Neural crest cell (in vitro differentiated cells): ENCODE results near the gene SETBP1. TPM values are rescaled to one million over a fixed set of nuclear protein-coding genes. Genes with fewer than 3 reads are reported as not detected.
"Not testable (repeated sequence)": the region's sequence is repeated elsewhere in the genome, so short reads cannot be mapped to it uniquely, and the experiment has no call there.

Experiments used
- DNase-seq: peaks from one replicate; pipeline ENCODE4 v3.0.0; 2021; ENCODE audit warnings: low read depth, mixed read lengths, low spot score
- H3K27ac Mint-ChIP-seq: one replicate; pipeline ENCODE4 v1.8.0; 2021; ENCODE audit warnings: mild to moderate bottlenecking, mixed read lengths; ENCODE audit not compliant: unreplicated experiment
- H3K27me3 Mint-ChIP-seq: 2 replicates; pipeline ENCODE4 v1.8.0; 2021; ENCODE audit warnings: low read depth, mild to moderate bottlenecking, mixed read lengths
- H3K36me3 Mint-ChIP-seq: 2 replicates; pipeline ENCODE4 v1.8.0; 2021; ENCODE audit warnings: low read depth, mild to moderate bottlenecking, mixed read lengths
- H3K4me1 Mint-ChIP-seq: 2 replicates; pipeline ENCODE4 v1.8.0; 2021; ENCODE audit warnings: mixed read lengths
- H3K4me3 Mint-ChIP-seq: one replicate; pipeline ENCODE4 v1.8.0; 2021; ENCODE audit warnings: mild to moderate bottlenecking, mixed read lengths
- H3K9me3 Mint-ChIP-seq: 2 replicates; pipeline ENCODE4 v1.8.0; 2021; ENCODE audit warnings: mixed read lengths
- total RNA-seq: library from RNA; stranded (reverse); gene quantifications from 2 replicates; pipeline ENCODE4 v1.2.1, GENCODE V29; 2021
- TF ChIP-seq, protein P1 (sequence below): fragments of 200-600 bp; sonication (generic); conservative IDR thresholded peaks from 2 replicates; pipeline ENCODE4 v1.5.0; 2021; ENCODE audit warnings: antibody characterized with exemption, mild to moderate bottlenecking

Gene SETBP1
- total RNA-seq, 1 donor from 2014 or later: 38.9 TPM

DNA sequence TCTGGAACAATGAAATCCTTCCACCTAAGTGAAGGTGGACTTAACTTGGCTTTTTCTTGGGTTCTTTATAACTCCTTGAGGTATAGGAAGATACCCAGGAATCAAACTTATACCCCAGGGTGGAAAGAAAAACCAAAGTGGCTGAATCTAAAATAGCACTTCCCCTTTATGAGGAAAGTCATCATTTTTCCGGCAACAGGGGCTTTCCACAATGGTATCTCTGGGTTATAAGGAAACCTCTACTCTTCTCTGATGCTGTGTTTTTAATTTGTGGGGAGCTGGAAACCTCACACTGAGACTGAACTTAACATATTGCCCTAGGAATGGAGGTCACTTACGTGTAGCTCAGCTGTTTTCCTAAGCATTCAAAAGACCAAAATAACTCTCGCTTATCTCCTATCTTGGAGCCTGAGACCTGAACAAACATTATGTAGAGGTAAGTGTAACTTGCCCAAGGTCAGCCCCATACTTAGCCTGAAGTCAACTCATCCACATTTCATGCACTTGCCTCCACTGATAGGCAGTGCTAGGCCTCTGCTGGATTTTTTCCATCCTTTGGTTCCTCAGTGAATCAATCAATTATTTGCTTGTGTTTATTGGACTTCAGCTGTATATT, 117.9 kb downstream of the SETBP1 start:
- H3K4me3 Mint-ChIP-seq: no peak overlapping the region
- peaks cover 44% of the 10 kb centered on the region for H3K4me1 Mint-ChIP-seq
- no peaks in the 10 kb centered on the region for H3K27me3 Mint-ChIP-seq
- TF ChIP-seq, protein P1, sequence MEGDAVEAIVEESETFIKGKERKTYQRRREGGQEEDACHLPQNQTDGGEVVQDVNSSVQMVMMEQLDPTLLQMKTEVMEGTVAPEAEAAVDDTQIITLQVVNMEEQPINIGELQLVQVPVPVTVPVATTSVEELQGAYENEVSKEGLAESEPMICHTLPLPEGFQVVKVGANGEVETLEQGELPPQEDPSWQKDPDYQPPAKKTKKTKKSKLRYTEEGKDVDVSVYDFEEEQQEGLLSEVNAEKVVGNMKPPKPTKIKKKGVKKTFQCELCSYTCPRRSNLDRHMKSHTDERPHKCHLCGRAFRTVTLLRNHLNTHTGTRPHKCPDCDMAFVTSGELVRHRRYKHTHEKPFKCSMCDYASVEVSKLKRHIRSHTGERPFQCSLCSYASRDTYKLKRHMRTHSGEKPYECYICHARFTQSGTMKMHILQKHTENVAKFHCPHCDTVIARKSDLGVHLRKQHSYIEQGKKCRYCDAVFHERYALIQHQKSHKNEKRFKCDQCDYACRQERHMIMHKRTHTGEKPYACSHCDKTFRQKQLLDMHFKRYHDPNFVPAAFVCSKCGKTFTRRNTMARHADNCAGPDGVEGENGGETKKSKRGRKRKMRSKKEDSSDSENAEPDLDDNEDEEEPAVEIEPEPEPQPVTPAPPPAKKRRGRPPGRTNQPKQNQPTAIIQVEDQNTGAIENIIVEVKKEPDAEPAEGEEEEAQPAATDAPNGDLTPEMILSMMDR: no peak
- DNase-seq: no peak
- H3K9me3 Mint-ChIP-seq: peaks cover 5% of the 10 kb centered on the region
- peaks cover 38% of the 10 kb centered on the region for H3K36me3 Mint-ChIP-seq
- H3K27ac Mint-ChIP-seq: no peak overlapping the region

DNA sequence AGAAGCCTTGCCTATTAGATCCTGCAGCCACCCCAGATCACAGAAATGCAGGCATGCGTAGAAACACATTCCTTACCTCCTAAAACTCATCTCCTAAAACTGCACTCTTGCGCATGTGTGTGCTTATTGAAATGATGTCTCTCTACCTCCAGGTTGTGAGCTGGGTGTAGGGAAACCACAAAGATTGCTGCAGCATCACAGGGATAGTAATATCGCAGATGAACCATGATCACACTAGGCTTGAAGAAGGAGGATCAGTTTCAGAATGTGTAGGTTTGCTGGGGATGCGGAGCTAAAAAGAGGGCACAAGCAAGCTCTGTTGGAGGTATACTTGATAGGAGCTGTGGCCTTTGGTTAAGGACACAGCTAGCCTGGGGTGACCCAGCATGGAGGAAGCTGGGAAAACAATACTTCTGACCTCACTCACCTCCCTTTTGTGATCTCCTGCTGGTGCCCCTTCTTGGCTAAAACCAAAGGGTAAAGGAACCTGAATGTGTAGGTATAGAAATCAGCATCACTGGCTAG, 118.8 kb downstream of the SETBP1 start:
- Mint-ChIP-seq H3K27ac (peak overlapping the region; percentile 30), H3K36me3 (peaks cover 40% of the 10 kb centered on the region), H3K9me3 (peaks cover 5% of the 10 kb centered on the region), H3K27me3 (no peaks in the 10 kb centered on the region), H3K4me1 (peaks cover 36% of the 10 kb centered on the region), H3K4me3 (no peak overlapping the region)
- TF ChIP-seq, protein P1: no peak
- DNase-seq: no peak

GRCh38 chr18:44799907-44800421, 119.3 kb downstream of the SETBP1 start:
- peaks cover 40% of the 10 kb centered on the region for H3K36me3 Mint-ChIP-seq
- no peaks in the 10 kb centered on the region for H3K27me3 Mint-ChIP-seq
- DNase-seq: no peak
- no peak overlapping the region for H3K27ac Mint-ChIP-seq
- peaks cover 35% of the 10 kb centered on the region for H3K4me1 Mint-ChIP-seq
- TF ChIP-seq, protein P1: no peak
- H3K4me3 Mint-ChIP-seq: no peak overlapping the region
- peaks cover 5% of the 10 kb centered on the region for H3K9me3 Mint-ChIP-seq

GRCh38 chr18:44800766-44801165, 120.1 kb downstream of the SETBP1 start:
- Mint-ChIP-seq H3K4me1 (peaks cover 38% of the 10 kb centered on the region), H3K36me3 (peaks cover 36% of the 10 kb centered on the region)
- not testable (repeated sequence) for H3K27ac Mint-ChIP-seq, H3K9me3 Mint-ChIP-seq, H3K4me3 Mint-ChIP-seq, H3K27me3 Mint-ChIP-seq, DNase-seq

- H3K4me3 Mint-ChIP-seq: no peak overlapping the region
- H3K4me1 Mint-ChIP-seq: peaks cover 29% of the 10 kb centered on the region
- TF ChIP-seq, protein P1: no peak
- no peak for DNase-seq
- H3K27me3 Mint-ChIP-seq: no peaks in the 10 kb centered on the region
- no peak overlapping the region for H3K27ac Mint-ChIP-seq
- peaks cover 5% of the 10 kb centered on the region for H3K9me3 Mint-ChIP-seq
- H3K36me3 Mint-ChIP-seq: peaks cover 36% of the 10 kb centered on the region
These were observed 121.1 kb downstream of the SETBP1 start for GRCh38 chr18:44801781-44802180.

- peak overlapping the region; percentile 1 for H3K27ac Mint-ChIP-seq
- H3K4me3 Mint-ChIP-seq: no peak overlapping the region
- H3K9me3 Mint-ChIP-seq: peaks cover 5% of the 10 kb centered on the region
- DNase-seq: no peak
- H3K4me1 Mint-ChIP-seq: peaks cover 29% of the 10 kb centered on the region
- no peaks in the 10 kb centered on the region for H3K27me3 Mint-ChIP-seq
- TF ChIP-seq, protein P1: no peak
- H3K36me3 Mint-ChIP-seq: peaks cover 36% of the 10 kb centered on the region
These were observed 121.8 kb downstream of the SETBP1 start for GRCh38 chr18:44802508-44802907.
